M059J (cell line): ENCODE data around the gene CALHM5. TPM values are rescaled to one million over a fixed set of nuclear protein-coding genes. Genes with fewer than 3 reads are reported as not detected.

Experiments
- DNase-seq: peaks from one replicate; pipeline ENCODE4 v3.0.0-alpha.2; 2012; ENCODE audit warnings: low read depth
- total RNA-seq: library from RNA; depleted of rRNA; stranded (reverse); fragments of >200 nt; shearing (Covaris generic); gene quantifications from 2 replicates; pipeline ENCODE4 v1.2.3, GENCODE V29; 2014

The CALHM5 gene
- total RNA-seq, 1 experiment from 2014 or later = 1.3 TPM

DNA sequence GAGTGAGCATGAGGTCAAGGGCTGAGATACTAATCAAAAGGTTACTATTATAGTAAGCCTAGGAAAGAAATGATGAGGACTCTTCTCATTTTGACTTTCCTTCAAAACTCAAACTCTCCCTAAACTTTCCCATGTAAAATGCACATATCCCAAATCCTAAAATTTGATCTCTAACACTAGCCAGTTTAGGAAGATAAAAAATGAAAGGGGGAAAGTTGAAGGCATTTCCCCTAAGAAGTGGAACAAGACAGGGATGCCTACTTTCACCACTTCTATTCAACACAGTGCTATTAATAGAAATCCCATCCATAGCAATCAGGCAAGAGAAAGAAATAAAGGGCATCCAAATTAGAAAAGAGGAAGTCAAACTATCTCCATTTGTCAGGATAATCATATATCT is 2.9 kb upstream of the CALHM5 start:
- DNase-seq = no peak

DNA sequence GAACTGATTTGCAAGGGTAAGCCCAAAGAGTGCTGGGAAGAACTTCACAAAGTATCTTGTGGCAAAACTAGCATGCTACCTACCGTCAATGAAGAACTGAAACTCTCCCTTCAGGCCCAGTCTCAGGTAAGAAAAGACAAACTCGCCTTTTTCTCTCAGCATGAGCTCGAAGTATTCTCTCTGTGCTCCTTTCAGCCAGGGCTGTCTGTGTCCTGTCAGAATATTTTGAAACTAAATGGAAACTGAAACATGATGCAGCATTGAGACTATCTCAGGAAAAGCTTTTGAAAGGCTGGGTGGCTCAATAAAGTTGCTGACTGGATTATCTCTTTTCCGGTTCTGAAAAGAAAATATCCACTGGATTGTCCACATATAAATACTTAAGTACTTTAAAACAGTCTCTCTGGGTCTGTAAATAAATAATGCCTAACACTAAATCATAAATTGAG is 696 bp downstream of the CALHM5 start:
- DNase-seq = no peak

DNA sequence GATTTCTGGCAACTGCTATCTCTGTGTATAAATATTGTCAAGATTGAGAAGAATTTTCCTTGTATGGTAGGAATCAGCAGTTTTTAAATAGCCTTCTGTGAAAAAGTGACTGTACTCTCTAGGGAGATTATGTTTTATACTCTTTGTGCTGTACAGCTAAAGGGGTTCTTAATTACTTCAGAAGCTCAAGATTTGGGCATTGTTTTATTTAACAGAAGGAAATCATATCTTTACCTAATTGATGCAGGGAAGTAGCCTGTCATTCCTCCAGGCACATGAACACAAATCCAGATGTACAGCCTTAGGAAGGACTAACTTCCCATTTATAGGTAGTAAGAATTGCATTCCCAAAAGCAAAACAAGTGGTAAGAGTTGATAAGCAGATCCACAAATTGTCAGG is 1.3 kb downstream of the CALHM5 start:
- no peak for DNase-seq

DNA sequence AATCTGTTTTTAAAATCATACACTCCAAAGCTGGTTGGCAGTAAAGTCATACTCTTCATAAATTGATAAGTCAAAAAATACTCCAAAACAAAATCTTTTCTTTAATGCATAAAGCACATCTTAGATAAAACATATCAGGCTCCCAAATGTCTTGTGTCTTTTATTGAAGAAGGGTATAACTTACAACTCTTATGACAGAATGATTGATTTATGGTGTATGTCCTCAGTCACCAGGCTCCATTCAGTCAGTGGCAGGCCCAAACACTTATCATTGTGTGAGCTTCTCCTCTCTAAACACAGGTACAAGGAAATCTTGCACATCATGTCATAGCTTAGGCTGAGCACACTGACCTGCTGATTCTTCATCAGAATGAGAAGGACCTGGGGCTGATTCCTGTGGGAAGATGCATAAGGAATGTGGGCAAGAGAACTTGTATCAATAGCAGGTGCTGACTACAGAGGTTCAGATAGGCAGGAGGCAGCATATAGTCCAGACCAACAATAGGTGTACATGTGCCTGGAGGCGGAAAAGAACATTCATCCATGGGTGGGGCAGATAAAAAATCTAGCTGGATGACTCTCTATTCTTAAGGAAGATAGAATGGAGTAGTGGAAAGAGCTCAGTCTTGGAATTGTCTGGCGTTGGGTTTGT is 1.9 kb downstream of the CALHM5 start:
- DNase-seq = no peak

DNA sequence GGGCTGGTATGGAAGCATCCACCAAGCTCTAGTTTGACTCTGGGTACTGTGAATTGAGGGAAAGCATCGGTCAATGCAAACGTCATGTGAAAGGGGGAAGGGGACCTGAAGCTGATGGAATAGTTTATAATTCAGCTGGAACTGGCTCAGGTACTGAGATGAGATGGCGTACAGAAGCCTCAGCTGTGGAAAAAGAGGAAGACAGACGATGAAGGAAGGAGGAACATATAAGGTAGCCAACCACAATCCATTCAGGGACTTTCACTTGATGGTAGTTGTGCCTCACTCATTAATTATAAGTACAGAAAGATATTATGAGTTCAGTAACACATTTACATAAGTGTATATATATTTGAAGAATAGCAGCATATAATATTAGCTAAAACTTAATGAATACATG is 2.7 kb downstream of the CALHM5 start:
- DNase-seq = no peak

DNA sequence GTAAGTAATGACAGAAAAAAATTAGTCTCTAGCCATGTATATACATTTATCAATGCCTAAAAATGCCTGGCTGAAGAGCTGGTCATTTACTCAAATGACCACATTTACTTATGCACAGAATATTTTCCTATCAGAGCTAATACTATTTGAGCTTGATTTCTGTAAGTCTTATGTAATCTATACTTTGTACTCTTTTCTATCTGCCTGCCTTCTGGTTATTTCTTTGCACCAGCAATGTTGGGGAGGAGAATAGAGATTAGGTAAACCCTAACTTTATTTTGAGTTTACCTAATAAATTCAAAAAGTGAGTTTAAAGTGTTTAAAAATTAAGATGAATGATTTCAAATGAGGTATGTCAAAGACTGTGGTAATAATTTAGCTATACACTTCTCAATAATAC is 3.7 kb downstream of the CALHM5 start:
- no peak for DNase-seq

DNA sequence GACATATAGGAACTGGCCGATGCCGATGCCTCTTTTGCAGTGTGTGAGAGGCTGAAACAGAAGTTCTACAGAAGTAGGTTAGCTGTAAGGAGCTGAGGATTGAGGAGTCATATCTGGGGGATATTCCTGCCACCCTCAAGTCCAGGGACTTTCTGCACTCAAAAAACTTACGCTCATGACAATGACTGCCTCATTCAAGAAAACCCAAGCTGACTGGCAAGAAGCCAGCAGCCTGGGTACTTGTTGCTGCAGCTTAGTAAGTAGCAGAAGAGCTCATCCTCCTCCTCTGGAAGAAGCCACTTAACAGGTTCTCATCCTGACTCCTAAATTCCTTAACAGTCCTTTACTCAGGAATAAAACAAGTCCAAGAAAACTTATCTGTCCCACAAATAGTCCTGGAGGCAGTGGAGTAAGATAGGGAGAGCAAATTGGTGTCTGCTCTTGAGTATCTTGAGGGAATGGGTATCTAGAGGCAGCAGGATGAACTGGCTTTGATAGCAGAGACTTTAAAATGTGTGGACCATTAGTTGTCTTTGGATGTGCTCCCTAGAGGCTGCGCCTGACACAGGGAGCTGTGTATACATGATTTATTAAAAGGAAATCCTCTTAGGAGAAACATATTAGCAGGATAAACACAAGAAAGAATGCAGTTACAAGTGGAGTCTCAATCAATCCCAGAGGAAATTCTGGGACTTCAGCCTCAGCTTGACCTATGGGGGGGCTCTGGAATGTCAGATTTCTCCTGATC is 7.4 kb downstream of the CALHM5 start:
- DNase-seq = no peak

DNA sequence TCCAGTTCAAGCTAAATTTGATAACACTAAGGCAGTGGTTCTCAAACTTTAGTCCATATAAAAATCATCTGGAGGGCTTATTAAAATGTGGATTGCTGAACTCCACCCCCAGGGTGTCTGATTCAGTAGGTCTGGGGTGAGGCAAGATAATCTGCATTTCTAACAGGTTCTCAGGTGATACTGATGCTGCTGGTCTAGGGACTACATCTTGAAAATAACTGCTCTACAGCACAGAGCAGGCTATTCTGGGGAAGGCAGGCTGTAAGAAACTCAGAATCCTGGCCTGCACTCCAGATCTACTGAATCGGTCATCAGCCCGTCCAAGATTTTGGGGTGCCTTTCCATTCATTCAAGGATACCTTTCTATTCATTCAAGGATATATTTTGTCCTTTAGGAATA is 11.5 kb downstream of the CALHM5 start:
- no peak for DNase-seq

DNA sequence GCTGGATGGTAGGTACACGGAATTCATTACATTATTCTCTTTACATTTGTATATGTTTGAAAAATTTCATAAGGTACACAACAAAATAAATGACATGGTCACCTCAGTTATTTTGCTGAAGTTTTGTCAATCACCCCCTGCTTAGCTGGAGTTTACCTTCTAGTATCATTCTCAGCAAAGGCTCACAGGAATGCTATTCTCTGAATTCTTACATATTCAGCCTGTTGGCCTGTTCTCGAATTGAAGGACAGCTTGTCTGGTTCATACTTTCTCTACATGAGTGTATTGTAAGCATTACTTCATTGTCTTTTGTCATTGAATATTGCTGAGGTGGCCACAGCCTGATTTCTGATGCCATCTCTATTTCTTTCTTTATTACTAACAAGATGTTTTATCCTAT is 12.8 kb downstream of the CALHM5 start:
- no peak for DNase-seq

DNA sequence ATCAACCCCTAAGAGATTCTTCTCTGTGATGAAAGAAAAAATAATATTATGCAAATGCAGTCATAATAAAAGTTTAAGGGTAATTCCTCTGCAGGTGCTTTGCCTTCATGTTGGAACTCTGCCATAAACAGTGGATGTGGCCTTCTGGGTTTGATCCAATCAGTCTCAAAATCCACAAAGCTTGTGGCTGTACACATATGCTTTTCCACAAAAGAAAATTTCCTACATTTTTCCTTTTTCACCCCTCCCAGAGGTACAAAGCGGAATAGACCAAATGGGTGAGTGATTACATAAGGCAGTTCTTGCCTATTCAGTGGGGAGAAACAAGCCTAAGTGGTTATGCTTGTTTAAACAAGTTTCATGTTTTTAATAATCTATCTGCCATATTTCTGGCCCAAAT is 16.7 kb downstream of the CALHM5 start:
- no peak for DNase-seq

DNA sequence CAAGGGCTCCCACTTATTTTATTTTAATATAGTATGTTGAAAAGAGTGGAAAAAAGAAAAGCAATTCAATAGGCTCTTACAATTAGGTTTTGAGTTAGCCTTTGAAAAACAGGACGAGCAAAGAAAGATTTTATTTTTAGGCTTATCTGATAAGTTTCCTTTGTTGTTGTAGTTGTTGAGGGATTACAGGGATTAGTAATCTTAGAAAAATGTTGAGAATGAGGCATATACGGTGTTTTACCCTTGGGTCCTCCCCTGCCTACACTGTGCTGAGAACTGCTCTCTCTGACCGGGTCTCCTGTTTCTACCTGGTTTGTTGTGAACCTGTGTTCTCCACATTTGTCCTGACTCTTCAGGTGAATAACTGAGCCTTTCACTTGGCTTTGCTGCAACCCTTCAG is 17.3 kb downstream of the CALHM5 start:
- peak; percentile 41 for DNase-seq

DNA sequence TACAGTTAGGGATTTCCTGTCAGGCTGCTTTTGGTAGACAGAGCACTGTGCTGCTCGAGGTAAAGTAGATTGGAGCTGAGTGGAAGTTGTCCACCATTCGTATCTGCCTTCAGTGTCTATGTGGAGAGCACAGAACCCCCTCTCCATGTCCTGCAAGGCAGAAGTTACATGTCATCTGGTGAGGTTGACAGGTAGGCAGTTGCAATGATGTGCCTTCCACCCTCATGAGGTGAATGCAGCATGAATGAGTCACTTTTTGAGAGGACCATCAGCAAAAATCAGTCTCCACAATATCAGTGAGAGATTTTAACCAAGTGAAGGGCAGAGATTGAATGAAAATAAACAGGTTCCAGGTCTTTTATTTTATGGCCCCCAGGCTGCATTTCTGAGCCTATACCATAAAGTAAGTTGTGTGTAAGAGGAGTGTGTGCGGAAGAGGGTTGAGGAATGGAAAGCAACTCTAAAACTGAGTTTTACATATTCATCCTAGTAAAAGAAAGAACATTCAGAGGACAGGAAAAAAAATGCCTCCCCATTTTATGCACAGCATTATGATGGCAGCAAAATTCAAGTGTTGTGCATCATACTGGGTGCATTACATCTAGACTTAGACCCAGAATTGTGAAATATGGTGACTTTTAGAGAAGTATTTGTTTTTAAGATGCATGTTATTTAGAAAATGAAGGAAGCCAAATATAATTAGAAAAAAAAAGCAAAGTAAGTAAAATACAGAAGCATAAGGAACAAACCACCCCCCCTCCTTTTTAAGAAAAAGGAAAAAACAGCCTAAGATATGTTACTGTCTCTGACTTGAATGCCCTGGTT is 18.2 kb downstream of the CALHM5 start:
- DNase-seq = no peak

DNA sequence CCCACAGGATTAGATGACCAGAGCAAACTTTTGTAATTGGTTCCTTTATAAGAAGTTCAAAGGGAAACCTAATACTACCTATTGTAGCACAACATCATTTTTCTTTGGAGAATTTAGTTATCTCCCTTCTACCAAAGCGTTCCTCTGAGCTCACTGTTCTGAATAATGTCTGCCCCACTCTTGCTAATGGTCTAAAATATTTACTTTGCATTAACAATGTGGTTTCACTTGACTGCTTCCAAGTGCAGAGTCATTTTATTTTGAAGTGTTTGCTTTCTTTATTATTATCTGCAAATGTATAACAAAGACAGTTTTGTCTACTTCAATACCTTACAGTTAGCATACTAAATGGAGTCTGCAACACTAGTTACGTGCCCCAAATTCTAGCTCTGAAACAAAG is 19.0 kb downstream of the CALHM5 start:
- DNase-seq = no peak

DNA sequence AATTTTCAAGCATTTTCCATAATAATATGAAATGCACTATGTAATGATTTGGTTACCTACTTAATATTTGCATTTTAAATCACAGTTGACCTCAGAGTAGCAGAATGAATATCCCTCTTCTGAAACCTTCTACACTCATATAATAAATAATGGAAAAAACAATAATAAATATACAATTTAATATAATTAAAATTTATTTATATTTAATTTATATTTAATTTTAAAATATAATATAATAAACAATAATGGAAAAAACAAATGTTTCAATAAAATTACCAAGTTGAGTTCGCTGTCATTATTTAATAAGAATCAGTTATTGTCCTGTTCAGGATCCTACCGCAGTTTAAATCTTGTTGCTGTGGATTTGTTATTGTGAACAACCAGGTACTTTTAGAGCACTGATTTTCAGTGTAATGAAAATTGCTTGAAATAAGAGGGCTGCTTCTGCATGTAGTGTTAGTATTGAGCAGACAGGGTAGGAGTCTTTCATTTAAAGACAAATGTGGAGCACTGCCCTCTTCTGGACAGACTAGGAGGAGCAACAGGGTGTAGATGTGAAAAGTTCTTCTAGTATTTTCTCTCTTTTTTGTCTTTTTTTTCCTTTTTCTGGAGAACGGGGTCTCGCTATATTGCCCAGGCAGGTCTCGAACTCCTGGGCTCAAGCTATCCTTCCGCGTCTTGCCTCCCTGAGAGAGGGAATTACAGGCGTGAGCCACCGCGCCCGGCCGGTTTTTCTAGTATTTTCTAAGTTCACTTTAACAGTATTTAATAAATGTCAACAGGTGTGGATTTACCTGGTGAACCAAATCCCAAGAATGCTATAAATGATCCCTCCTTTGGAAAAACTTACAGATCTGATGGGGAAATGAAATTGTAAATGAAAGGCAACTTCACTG is 20.5 kb downstream of the CALHM5 start:
- DNase-seq = peak; percentile 50

DNA sequence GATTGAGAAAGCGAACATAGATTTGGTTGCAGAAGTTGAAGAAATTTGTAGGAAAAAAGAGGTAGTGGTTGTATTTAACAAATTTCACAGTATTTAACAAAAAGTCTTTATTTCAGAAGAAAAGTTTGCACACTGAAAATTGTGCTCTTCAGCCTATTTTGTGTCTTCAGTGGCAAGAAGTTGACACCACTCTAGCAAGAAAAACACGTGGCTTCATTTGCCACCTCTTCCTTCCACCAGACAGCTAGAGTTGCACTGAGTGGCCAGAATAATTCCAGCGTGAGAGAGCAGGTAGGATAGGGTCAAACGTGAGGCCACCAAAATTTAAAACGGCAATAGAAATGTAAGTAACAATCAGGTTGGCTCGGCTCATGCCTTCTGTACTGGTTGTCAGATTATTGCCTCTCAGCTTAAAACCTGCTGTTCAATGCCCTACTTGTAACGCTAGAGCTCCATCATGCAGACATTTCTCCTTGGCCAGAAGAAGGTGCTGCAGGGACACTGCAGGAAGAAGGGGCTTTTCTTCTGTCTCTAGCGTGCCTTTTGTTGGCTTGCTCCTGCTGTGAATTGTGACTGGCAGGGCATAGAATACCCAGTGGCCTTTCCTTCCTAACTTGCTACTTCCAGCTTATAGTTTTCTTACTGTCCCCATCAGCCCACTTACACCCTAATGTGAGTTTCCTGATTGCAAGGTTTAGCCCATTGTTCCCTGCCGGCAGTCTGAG is 22.0 kb downstream of the CALHM5 start:
- DNase-seq = no peak

DNA sequence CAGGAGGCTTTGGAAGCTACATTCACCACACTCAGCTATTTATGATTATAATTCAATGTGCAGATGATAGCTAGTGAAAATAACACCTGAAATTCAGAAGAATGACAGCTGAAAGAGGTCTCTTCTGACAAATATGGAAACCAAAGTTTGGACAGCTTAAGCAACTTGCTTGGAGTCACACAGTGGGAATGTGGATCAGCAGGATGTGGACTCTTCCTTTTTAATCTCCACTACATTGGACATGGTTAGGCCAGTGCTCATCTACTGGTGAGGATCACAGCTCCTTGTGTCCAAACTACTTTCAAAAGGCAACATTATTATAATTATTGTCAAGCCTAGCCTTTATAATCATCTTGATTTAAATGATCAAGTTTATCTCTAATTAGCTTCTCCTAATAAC is 23.7 kb downstream of the CALHM5 start:
- DNase-seq = no peak

DNA sequence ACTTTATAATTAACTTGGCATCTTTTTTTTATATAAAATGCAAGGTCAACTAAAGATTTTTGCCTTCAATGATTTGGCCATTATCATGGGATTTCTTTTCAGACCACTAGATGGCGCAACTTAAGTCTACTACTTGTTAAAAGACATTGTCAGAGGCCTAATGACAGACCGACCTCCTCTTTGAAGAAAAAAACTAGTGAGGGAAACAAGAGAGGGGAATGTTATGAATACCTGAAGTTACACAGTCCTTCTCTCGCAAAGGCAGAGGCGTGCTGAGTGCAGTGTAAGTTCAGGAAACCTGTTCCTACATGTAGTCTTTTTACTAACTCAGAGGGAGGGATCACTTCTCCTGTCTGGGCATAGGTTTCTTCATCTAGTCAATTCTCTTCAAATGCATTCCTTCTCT is 24.8 kb downstream of the CALHM5 start:
- DNase-seq = peak; percentile 55

DNA sequence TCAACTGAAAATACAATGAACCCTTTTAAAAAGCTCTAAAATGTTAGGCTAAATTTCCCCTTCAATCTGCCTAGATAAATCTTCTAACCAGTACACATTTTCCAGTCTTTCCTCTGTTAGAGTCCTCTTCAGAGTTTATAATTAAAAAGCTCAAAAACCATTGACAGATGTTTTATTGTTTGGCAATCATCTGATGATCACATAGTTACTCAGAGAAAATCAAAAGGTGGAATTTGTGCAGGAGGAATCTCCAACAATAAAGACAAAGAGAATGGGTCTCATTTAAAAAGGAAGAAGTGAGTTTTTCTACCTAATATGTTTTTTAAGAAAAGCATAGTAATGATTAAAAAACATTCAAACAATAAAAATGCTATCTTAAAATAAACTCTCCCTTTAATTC is 31.0 kb downstream of the CALHM5 start:
- DNase-seq = no peak

DNA sequence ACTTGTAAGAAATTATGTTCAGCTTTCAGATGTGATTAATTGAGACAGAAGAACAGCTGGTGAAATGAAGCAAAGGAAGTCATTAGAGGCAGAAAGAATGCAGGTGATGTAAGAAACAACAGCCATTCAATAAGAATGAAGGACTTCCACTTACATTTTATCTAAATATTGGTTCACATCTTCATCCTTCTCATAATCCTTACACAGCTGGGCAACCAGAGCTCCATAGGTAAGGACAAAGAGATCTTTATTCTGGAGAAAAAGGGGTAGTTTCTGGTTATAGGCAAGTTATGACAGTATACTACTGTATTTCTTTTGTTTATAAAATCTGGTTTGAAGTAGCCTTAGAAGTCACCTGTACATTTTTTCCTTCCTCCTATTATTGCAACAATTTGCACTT is 31.7 kb downstream of the CALHM5 start:
- DNase-seq = no peak

DNA sequence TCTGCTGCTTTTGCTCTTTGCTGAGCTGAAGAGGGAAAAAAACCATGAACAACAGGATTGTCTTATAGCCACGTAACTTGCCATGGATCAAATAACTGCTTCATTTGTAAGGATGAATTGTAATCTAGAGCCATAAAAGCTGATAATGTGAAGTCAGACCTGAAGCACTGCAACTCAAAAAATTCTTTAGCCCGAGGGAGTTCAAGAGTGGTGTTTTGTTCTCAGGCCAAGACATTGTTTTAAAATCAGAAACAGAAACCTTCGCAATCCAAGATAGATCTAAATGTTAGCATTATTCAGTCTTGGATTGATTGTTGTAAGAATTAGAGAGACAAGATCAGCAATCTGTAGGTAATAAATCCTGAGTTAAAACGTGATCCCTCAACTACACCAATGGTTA is 34.2 kb downstream of the CALHM5 start, which contains the start of gene TRAPPC3L:
TSS of gene TRAPPC3L (minus strand) at position 34 of the 400 bp plus-strand sequence. CDS start 170 bp downstream, outside the sequence.
- DNase-seq = no peak

DNA sequence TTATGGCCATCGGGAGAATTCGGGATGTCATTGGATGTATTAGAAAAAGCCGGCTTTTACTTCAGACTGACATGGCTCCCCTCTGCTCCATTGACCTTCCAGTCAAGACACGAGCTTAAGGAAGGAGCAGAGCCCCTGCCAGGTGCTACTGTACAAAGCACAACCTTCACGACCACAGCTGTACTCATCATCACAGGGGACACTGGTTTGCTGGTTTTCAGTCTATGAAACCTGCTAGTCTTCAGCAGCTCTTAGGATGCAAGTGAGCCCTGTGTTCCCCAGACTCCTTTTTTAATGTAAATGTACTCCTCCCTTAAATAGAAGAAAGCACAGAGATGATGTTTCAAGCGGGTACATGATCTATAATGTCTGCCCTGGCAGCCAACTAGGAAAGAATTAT is 35.9 kb downstream of the CALHM5 start:
- no peak for DNase-seq
